H1 (cell line): Measurements from ENCODE around the gene KRT72. TPM values are rescaled to one million over a fixed set of nuclear protein-coding genes. Genes with fewer than 3 reads are reported as not detected.

ENCODE experiments used
- KDM1A ChIP-seq: fragments of 200-600, 300-600 bp; sonication (generic); IDR thresholded peaks from 2 replicates; pipeline ENCODE4 v1.7.1; 2016; ENCODE audit warnings: mild to moderate bottlenecking, low read length, borderline replicate concordance
- SP2 ChIP-seq: IDR thresholded peaks from 2 replicates; pipeline ENCODE4 v1.6.1; 2012; ENCODE audit warnings: mild to moderate bottlenecking, low read length, inconsistent platforms
- SP4 ChIP-seq: IDR thresholded peaks from 2 replicates; pipeline ENCODE4 v1.6.1; 2012; ENCODE audit warnings: low read length, inconsistent platforms
- polyA plus RNA-seq, 7 experiments: library from polyadenylated mRNA; depleted of rRNA in 3 of 7; stranded (reverse) in 5 of 7; unstranded in 2 of 7; fragments of >200 nt in 5 of 7; fragments of 200-250 nt in 2 of 7; gene quantifications; 1 replicate in 5 of 7; 2 replicates in 1 of 7; 4 replicates in 1 of 7; pipeline versions ENCODE4 v1.2.1 to v1.2.3, GENCODE V29; 2011 to 2013; ENCODE audit warnings: missing spikeins in 2 of 7, mixed read lengths in 2 of 7
- total RNA-seq: library from RNA; stranded (reverse); fragmentation: NEBNext Ultra II Directional; extraction: Animal tissue kit (Norgen Biotek cat#: 25700); gene quantifications from 2 replicates; pipeline ENCODE4 v1.2.1, GENCODE V29; 2021

The KRT72 gene
- total and polyA plus RNA-seq, 2 of the 8 experiments (the other 6 are each of a cell fraction or from before 2014, with no cell fraction given): not detected

GRCh38 chr12:52584156-52584682 is 17.0 kb downstream of the KRT72 start (continued):
- TF ChIP-seq SP2: no peak
- no peak for TF ChIP-seq SP4
- TF ChIP-seq KDM1A: no peak
